ENCODE measurements around the gene MRPS14.

MRPS14 gene

DNA sequence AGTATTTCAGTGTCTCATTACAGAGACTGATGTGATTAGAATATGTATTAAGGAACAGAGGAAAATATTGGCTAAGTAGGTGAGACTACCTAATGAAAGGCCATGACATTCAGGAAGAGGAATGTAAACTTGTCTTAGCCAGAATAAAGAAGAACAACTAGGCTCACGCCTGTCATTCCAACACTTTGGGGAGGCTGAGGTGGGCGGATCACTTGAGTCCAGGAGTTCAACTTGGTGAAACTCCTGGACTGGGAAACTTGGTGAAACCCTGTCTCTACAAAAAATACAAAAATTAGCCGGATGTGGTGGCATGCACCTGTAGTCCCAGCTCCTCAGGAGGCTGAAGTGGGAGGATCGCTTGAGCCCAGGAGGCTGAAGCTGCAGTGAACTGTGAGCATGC lies 38.3 kb downstream of the MRPS14 start:
- DNase-seq (ENCODE audit: low read depth, low spot score): no peak

DNA sequence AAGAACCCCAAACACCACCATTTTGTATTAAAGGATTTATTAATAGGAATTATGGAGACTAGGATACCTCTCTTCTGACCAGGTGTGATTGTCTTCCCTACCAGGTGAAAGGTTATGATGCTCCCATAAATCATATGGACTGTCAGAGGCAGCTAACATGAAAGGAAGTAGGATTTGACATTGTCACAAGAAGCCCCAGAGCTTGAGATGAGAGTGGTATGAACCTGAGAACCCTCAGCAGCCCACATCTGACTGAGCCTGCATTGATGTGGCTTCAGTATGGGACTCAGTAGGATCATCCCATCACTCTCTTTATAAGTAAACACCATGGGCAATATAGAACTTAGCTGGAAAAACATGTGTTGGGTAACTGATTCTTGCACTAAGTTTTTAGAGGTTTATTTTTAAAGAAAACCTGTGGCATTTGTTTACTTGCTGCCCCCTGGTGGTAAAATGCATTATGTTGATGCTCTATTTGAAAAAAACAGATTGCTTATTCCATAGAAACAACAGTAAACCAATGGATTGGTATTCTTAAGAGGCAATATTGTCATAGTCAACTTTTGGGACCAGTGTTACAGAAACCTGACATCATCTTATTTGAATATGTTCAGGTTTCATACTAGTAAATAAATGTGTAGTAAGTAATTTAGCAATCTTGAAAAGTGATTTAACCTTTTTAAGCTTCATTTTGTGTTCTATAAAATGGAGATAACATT lies 40.1 kb downstream of the MRPS14 start:
- DNase-seq (ENCODE audit: low read depth, low spot score): no peak

DNA sequence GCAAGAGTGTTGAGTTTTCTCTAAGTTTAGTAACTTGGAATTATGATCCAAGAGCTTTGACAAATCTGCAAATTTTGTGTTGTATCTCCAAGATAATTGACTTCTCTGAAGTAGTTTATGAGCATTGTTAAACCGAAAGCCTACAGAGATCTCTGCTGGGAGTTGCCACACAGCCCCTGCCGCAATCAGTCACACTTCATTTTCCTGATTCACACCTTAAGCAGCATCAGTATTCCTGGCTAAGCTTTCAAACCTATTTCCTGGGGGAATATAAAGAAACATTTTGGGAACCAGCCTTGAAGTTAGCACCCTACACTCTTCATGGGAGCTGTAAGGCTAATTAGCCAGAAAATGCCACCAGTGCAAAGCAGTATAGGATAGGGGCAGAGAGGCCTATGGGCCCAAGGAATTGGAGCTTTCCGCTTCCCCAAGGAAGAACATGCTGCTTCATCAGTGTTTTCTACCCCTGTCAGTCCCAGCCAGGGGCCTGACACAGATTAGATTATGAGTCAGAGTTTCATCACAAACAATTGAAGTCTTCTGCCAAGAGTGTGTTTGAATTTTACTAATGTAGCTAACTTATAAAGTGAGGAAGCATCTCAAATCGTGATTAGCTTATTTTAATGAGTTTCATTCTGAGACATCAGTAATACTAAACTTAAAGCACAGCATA lies 46.7 kb downstream of the MRPS14 start:
- no peak for DNase-seq (ENCODE audit: low read depth, low spot score)

DNA sequence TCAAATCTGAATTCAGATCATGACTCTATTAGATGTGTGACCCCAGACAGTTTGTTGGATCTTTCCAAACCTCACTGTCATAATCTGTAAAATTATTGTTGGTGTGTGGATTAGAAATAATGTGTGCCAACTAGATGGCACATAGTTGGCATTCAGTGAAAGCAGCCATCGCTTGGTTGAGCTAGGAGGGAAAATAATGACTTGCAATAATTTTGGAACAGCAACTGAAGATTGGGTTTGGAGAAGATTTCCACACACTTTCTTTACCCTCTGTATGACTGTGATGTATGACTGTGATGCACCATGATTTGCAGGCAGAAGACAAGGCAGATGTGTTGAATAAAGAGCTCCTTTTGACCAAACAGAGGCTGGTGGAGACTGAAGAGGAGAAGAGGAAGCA lies 47.5 kb downstream of the MRPS14 start:
- no peak for DNase-seq (ENCODE audit: low read depth, low spot score)

DNA sequence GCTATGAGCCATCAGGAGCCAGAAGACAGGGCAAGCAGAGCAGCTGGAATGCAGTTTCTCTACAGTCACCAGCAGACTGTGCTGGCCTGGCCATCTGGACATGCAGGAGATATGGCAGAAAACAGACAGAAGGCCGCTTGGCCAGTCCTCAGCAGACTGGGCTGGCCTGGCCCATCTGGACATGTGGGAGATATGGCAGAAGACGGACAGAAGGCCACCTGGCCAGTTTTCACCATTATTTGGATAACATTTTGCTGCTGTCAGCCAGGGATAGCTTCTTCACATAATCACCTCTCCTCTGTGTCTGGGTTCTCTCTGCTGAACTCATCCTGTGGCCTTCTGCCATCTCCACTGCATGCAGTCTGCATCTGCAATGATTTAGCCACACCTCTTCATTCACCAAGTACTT lies 48.5 kb downstream of the MRPS14 start:
- DNase-seq (ENCODE audit: low read depth, low spot score): no peak

DNA sequence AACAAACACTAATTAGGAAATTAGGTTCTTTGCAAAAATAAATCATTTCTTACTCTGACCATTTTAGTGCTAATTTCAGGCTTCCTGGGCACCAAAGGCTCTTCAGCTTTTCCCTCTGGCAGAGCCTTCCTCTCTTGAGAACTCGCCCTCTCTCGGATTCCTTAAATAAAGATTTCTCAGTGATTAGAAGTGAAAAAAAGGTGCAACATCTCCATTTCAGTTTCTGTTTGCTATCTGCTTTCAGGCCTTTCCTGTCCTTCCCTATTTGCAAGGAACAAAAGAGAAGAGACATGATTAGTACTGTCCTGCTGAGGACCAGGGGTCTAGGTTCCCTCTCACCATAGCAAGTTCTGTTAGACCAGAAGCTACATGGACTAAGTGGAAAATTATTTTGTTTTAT lies 51.3 kb downstream of the MRPS14 start:
- DNase-seq (ENCODE audit: low read depth, low spot score): no peak

DNA sequence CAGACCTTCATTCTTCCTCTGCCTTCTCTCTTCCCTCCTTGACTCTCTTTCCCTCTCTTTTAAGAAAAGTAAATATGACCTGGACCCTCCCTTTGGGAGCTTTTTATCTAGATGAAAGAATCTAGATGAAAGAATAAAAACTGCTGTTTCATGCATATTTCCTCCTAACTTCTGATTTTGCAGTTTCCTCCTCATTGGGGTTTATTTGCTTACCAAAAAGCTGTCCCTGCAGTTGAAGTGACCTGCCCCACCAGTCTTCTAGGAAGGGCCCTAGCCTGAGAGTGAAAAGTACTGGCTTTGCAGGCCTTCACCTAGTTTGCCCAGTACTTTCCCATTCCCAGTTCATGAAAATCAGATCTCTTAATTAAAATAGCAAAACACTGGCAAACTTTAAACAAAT lies 51.8 kb downstream of the MRPS14 start:
- DNase-seq (ENCODE audit: low read depth, low spot score): no peak

DNA sequence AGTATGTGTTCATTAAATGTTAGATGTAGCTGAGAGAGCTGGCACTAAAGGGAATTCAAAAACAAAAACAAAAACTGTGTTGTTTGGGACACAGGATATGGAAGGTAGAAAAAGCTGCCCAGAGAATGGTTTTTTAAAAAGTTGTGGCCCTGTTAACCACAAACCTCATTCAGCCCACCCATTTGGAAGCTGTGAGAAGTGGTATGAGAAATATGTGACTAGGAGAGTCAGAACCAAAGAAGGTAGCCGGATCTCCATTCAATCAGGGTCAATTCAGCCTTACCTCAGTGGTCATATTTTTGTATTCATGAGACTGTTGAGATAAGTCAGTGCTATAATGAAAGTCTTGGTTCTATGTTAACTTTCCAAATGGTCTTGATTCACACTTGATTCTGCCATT lies 53.2 kb downstream of the MRPS14 start:
- no peak for DNase-seq (ENCODE audit: low read depth, low spot score)

DNA sequence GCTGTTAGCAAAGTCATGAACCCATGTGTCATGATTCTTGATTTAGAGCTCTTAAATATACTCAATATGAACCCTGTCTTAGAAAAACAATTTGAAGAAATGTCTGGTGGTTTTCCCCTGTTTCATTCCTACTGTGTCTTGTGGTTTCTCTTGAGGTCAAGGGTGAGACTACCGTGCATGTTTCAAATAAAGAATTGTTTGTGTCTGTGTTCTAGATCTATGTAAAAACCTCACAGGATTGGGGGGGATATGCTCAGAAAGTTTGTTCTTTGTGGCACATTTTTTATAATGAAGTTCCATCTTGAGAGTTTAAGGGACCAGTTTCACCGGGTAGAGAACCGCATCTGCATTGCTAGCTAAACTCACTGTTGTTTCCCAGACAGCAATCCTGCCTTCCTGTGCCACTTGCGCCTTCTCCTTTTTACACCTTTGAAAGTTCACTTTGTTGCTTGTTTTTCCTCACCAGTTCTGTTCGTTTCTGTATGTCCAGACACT lies 54.4 kb downstream of the MRPS14 start:
- no peak for DNase-seq (ENCODE audit: low read depth, low spot score)

DNA sequence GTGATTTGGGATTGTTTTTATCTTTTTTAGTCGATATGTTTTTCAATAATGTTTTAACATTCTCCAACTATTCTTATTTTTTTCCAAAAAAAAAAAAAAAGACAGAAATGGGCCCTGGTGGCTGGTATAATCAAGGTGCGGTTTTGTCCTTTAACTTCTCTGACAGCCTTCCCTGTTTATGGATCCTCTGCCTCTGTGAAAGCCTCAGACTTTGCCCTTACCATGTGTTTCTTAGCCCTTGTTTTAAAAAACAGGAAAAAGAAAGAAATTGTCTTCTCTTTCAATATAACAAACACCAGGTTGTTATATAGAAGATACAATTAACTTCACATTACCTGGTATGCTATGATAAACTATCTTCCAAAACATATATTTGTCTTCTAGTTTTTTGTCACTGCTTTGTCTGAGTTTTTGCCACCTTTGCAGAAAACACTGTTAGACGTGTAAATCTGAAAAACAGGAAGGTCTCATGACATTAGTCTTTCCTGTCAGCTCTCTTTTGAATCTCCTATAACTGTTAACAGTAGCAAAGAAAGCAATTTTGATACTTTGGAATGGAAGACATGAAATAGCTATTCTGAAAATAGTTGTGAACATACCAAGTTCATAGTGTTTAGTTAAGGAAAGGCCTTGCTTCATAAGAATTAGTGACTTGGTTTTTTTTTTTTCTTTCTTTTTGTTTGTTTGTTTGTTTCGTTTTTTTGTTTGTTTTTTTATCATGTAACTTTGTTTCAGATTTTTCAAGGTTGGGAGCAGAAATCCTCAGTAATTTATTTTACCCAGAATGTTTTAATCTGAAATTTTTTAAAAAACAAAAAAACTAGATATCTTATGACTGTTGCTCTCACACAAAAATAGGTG lies 55.1 kb downstream of the MRPS14 start:
- DNase-seq (ENCODE audit: low read depth, low spot score): no peak

DNA sequence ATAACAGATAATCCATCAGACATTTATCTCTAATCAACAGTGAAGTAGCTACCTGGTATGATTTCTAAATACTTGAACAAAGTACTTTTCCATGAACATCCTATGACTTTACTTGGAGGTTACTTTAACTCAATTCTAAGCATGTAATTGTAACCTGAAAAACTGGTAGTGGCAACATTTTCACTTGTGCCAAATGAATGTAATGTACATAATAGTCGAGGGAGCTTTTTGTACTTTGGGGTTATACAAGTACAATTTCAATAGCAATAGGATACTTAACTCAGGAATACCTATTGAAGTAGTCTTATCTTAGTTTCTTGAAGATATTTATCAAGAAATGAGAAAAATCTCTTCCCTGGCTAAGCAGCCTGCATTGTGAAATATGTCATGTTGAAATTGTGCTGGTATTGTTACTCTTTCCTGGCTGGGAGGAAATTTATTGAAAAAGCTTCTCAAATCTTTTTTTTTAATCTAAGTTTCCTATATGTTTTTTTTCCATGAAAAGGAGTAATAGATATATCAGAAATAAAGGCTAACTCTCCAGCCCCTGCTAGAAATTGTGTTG lies 57.1 kb downstream of the MRPS14 start:
- no peak for DNase-seq (ENCODE audit: low read depth, low spot score)

DNA sequence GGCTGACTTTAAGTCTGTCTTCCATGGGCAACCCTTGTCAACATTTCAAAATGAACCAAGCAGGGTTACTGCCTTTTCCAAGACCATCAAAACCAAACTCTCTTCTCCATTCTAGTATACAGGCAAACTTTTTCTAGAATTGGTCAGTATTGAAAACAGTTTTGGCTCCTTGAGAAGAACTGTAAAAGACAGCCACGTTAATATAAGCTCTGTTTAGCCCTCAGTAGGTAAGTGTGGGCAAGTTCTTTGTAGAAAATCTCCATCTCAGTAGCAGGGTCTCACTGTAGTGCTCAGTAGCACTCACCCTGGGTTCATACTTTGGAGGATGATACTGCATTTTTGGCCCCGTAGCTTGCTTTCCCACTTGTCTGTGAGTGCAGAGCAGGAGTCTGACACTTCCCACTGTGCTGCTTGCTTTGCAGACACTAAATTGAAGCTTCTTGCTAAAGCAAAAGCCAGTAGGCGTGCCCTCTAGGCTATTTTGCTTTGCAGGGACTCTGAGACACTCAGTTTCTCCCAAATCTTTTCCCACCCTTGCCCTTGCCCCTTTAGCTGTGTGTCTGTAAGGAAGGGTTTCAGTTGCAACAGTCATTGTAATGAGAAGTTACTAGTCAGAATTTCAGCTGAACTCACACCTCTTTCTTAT lies 57.7 kb downstream of the MRPS14 start:
- no peak for DNase-seq (ENCODE audit: low read depth, low spot score)

DNA sequence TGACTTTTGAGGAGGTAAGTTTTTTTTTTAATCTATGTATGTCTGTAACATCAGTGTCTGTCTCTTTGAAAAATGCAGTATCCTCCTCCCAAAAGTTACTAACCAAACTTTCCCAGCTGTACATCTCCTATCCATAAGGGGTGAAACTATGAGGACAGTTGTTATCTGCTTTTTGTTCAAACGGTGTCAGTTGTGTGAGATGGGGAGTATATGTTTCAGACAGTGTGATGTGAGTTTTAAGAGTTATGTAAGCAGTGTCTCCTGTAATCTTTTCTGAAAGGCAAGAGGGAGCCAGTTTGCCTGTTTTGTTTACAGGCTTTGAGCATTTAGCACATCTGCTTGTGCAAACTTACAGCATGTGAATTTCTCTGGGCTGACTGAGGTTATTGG lies 58.3 kb downstream of the MRPS14 start:
- no peak for DNase-seq (ENCODE audit: low read depth, low spot score)

DNA sequence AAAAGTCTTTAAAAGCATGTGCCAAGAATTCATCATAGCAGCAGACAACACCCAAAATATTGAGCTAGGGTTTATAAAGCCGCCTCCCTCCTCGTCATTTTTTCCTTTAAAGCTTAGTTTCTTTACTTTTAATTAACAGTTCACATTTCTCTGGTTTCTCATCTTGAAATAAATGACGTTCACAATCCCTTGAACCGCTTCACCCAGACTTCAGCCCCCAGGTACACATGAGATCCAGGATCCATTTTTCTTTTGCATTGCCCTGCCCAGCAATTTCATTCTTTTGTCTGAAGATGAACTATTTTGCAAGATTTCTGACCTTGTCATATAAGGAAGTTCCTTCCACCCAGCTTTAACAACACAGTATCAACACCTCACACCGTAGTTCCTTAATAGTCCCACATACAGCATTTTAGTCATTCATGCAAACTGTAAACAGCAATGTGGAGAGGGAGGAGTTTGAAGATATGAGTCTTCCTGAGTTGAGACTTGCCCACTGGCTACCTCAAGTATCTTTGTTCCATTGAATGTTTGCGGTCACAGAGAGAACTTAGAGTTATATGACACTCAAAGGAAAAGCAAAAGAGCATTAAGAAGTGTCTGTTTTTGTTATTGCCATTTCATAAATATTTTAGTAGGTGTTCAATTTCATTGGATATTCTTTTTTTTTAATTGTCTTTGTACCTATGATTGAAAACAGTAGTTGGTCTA lies 58.8 kb downstream of the MRPS14 start:
- DNase-seq (ENCODE audit: low read depth, low spot score): no peak

DNA sequence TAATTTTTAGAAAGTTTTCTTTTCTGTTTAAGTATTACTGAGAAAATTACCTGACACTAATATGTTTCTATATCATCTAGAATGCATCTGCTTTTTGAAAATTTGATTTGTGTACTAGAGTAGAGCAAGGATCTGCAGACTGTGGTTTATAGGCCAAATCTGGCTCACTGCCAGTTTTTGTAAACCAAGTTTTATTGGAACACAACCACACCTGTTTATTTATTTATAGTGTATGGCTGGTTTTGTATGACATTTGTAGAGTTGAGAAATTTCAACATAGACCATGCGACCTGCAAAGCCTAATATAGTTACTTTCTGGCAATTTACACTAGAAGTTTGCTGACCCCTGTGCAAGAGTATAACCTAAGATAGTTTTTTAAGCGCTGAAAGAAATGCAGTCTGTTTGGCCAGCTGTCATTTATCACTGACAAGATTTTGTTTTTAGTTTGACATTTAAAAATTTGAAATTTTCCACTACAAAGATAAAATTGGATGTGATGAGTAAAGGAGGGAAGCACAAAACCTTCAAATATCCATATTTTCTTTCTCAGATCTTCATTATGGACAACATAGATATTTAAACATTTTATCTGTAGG lies 59.6 kb downstream of the MRPS14 start:
- no peak for DNase-seq (ENCODE audit: low read depth, low spot score)

Data from activated CD4-positive, CD25-positive, alpha-beta regulatory T cell treated with anti-CD3 and anti-CD28 coated beads, Interleukin-2, amount 50 U/mL, for 16 hours (primary cell).